Neural progenitor cell (in vitro differentiated cells): ENCODE results near the gene ARHGAP8. TPM values are rescaled to one million over a fixed set of nuclear protein-coding genes. Genes with fewer than 3 reads are reported as not detected.

Experiments used
- DNase-seq: peaks from one replicate; pipeline ENCODE4 v3.0.0-alpha.2; 2016; ENCODE audit warnings: low spot score
- H2AFZ ChIP-seq: fragments of 200-600 bp; sonication (generic); replicated peaks from 2 replicates; pipeline ENCODE4 v1.6.1; 2016; ENCODE audit warnings: antibody characterized with exemption
- H3F3A ChIP-seq: fragments of 200-600 bp; sonication (generic); 2 replicates; pipeline ENCODE4 v1.6.1; 2016; ENCODE audit warnings: antibody characterized with exemption, low read depth
- H3K27ac ChIP-seq: fragments of 200-600 bp; sonication (generic); 2 replicates; pipeline ENCODE4 v1.5.1; 2016; ENCODE audit warnings: mild to moderate bottlenecking
- H3K27me3 ChIP-seq: fragments of 200-600 bp; sonication (generic); 2 replicates; pipeline ENCODE4 v1.6.1; 2016; ENCODE audit warnings: mild to moderate bottlenecking, moderate library complexity
- H3K36me3 ChIP-seq: fragments of 200-600 bp; sonication (generic); 2 replicates; pipeline ENCODE4 v1.5.1; 2016
- H3K4me1 ChIP-seq: fragments of 200-600 bp; sonication (generic); 2 replicates; pipeline ENCODE4 v1.6.1; 2016; ENCODE audit warnings: mixed run types
- H3K4me2 ChIP-seq: fragments of 200-600 bp; sonication (generic); 2 replicates; pipeline ENCODE4 v1.6.1; 2016
- H3K4me3 ChIP-seq: fragments of 200-600 bp; sonication (generic); 2 replicates; pipeline ENCODE4 v1.5.1; 2016
- H3K79me2 ChIP-seq: fragments of 200-600 bp; sonication (generic); 2 replicates; pipeline ENCODE4 v1.6.1; 2016; ENCODE audit warnings: low read depth
- H3K9ac ChIP-seq: fragments of 200-600 bp; sonication (generic); 2 replicates; pipeline ENCODE4 v1.6.1; 2016
- H3K9me3 ChIP-seq: fragments of 200-600 bp; sonication (generic); 2 replicates; pipeline ENCODE4 v1.5.1; 2016; ENCODE audit warnings: low read depth
- H4K20me1 ChIP-seq: fragments of 200-600 bp; sonication (generic); 2 replicates; pipeline ENCODE4 v1.6.1; 2016; ENCODE audit warnings: low read depth
- H3K27ac Mint-ChIP-seq: 3 replicates; pipeline ENCODE4 v1.8.0; 2021; ENCODE audit warnings: mixed read lengths
- H3K27me3 Mint-ChIP-seq: 2 replicates; pipeline ENCODE4 v1.8.0; 2022; ENCODE audit warnings: low read depth, mild to moderate bottlenecking, inconsistent platforms, moderate library complexity, mixed read lengths; ENCODE audit not compliant: insufficient read depth
- H3K36me3 Mint-ChIP-seq: 3 replicates; pipeline ENCODE4 v1.8.0; 2021; ENCODE audit warnings: mixed read lengths
- H3K4me1 Mint-ChIP-seq: 3 replicates; pipeline ENCODE4 v1.8.0; 2021; ENCODE audit warnings: mixed read lengths
- H3K4me3 Mint-ChIP-seq: 3 replicates; pipeline ENCODE4 v1.8.0; 2021; ENCODE audit warnings: mild to moderate bottlenecking, moderate library complexity, mixed read lengths
- H3K9me3 Mint-ChIP-seq: 3 replicates; pipeline ENCODE4 v1.8.0; 2020; ENCODE audit warnings: mixed read lengths
- CTCF ChIP-seq: fragments of 200-600 bp; sonication (generic); IDR thresholded peaks from 2 replicates; pipeline ENCODE4 v1.5.1; 2017; ENCODE audit warnings: antibody characterized with exemption, mild to moderate bottlenecking
- EZH2 ChIP-seq: fragments of 200-600 bp; sonication (generic); IDR thresholded peaks from 2 replicates; pipeline ENCODE4 v1.6.1; 2017; ENCODE audit warnings: antibody characterized with exemption, mild to moderate bottlenecking, moderate library complexity
- EZH2phosphoT487 ChIP-seq: fragments of 200-600 bp; sonication (generic); IDR thresholded peaks from 2 replicates; pipeline ENCODE4 v1.6.1; 2017; ENCODE audit warnings: antibody characterized with exemption
- total RNA-seq: library from RNA; depleted of rRNA; stranded (reverse); fragments of >200 nt; gene quantifications from 2 replicates; pipeline ENCODE4 v1.2.3, GENCODE V29; 2015; ENCODE audit warnings: low replicate concordance

The ARHGAP8 gene
- total RNA-seq, 1 donor from 2014 or later, result 3.0 TPM

- Histone ChIP-seq H3K27me3 (no peaks in the 10 kb centered on the region), H3K36me3 (peaks cover 16% of the 10 kb centered on the region), H3K4me2 (no peak overlapping the region), H3K4me1 (no peaks in the 10 kb centered on the region), H4K20me1 (no peaks in the 10 kb centered on the region), H3K79me2 (no peaks in the 10 kb centered on the region), H3K9me3 (no peaks in the 10 kb centered on the region), H3K27ac (no peak overlapping the region), H3K9ac (no peak overlapping the region), H3K4me3 (no peak overlapping the region), H3F3A (peaks cover 4% of the 10 kb centered on the region), H2AFZ (no peak overlapping the region)
- TF ChIP-seq CTCF (no peak), EZH2phosphoT487 (no peak), EZH2 (no peak)
- no peaks in the 10 kb centered on the region for H3K27me3 Mint-ChIP-seq
- DNase-seq, result no peak
- no peak overlapping the region for H3K4me3 Mint-ChIP-seq
- H3K9me3 Mint-ChIP-seq, result peaks cover 22% of the 10 kb centered on the region
- H3K27ac Mint-ChIP-seq, result no peak overlapping the region
- H3K36me3 Mint-ChIP-seq, result peaks cover 68% of the 10 kb centered on the region
- no peaks in the 10 kb centered on the region for H3K4me1 Mint-ChIP-seq
Measured at GRCh38 chr22:44906999-44907644, 154.7 kb downstream of the ARHGAP8 start.

- peaks cover 16% of the 10 kb centered on the region for H3K36me3 ChIP-seq
Measured at GRCh38 chr22:44907765-44908737, 155.7 kb downstream of the ARHGAP8 start.

GRCh38 chr22:44909241-44909640, 156.9 kb downstream of the ARHGAP8 start:
- H3K4me3 ChIP-seq, result no peak overlapping the region
- Mint-ChIP-seq H3K4me1 (no peaks in the 10 kb centered on the region), H3K9me3 (peaks cover 19% of the 10 kb centered on the region), H3K36me3 (peaks cover 59% of the 10 kb centered on the region), H3K4me3 (no peak overlapping the region), H3K27me3 (no peaks in the 10 kb centered on the region), H3K27ac (no peak overlapping the region)
- H3K9me3 ChIP-seq, result no peaks in the 10 kb centered on the region
- no peak overlapping the region for H3K9ac ChIP-seq
- H3K27me3 ChIP-seq, result no peaks in the 10 kb centered on the region
- H3F3A ChIP-seq, result peaks cover 4% of the 10 kb centered on the region
- no peak overlapping the region for H2AFZ ChIP-seq
- peaks cover 16% of the 10 kb centered on the region for H3K36me3 ChIP-seq
- no peak for DNase-seq
- no peaks in the 10 kb centered on the region for H4K20me1 ChIP-seq
- no peaks in the 10 kb centered on the region for H3K4me1 ChIP-seq
- H3K79me2 ChIP-seq, result no peaks in the 10 kb centered on the region
- no peak overlapping the region for H3K4me2 ChIP-seq
- TF ChIP-seq CTCF (no peak), EZH2phosphoT487 (no peak), EZH2 (no peak)
- no peak overlapping the region for H3K27ac ChIP-seq

More at GRCh38 chr22:44907765-44908737, 155.7 kb downstream of the ARHGAP8 start:
- Histone ChIP-seq H3K27ac (no peak overlapping the region), H3K79me2 (no peaks in the 10 kb centered on the region), H2AFZ (no peak overlapping the region), H3K9me3 (no peaks in the 10 kb centered on the region), H3K9ac (no peak overlapping the region), H3F3A (peaks cover 4% of the 10 kb centered on the region), H3K27me3 (no peaks in the 10 kb centered on the region), H4K20me1 (no peaks in the 10 kb centered on the region), H3K4me1 (no peaks in the 10 kb centered on the region), H3K4me2 (no peak overlapping the region), H3K4me3 (no peak overlapping the region)
- Mint-ChIP-seq H3K27ac (no peak overlapping the region), H3K36me3 (peaks cover 70% of the 10 kb centered on the region), H3K9me3 (peaks cover 22% of the 10 kb centered on the region), H3K4me1 (no peaks in the 10 kb centered on the region), H3K27me3 (no peaks in the 10 kb centered on the region), H3K4me3 (no peak overlapping the region)
- TF ChIP-seq CTCF (no peak), EZH2phosphoT487 (no peak), EZH2 (no peak)
- DNase-seq, result no peak

Other genes starting within 250 kb of the ARHGAP8 start
- 4.0 and 18.6 TPM in 2 replicates for gene PRR5, start 50.4 kb upstream of the ARHGAP8 start, total RNA-seq